ENCODE data around the gene MUL1.
"Not testable (repeated sequence)": the region's sequence is repeated elsewhere in the genome, so short reads cannot be mapped to it uniquely, and the experiment has no call there.

The MUL1 gene

GRCh38 chr1:20511518-20512428, 3.8 kb upstream of the MUL1 start:
- peak; percentile 10 for DNase-seq

GRCh38 chr1:20508411-20508771, 440 bp upstream of the MUL1 start:
- no peak for DNase-seq

- no peak for DNase-seq
Observed at GRCh38 chr1:20507248-20507563, 745 bp downstream of the MUL1 start.

- DNase-seq: no peak
Observed at GRCh38 chr1:20505488-20505887, 2.5 kb downstream of the MUL1 start.

GRCh38 chr1:20500716-20501115, 7.2 kb downstream of the MUL1 start:
- no peak for DNase-seq

GRCh38 chr1:20499718-20500117, 8.2 kb downstream of the MUL1 start:
- DNase-seq: no peak

- DNase-seq: no peak
Observed at GRCh38 chr1:20499105-20499504, 8.8 kb downstream of the MUL1 start.

GRCh38 chr1:20498116-20498515, 9.8 kb downstream of the MUL1 start:
- DNase-seq: no peak

GRCh38 chr1:20497506-20497905, 10.4 kb downstream of the MUL1 start:
- DNase-seq: no peak

- not testable (repeated sequence) for DNase-seq
Observed at GRCh38 chr1:20496725-20497383, 11.1 kb downstream of the MUL1 start.

- DNase-seq: no peak
Observed at GRCh38 chr1:20496241-20496661, 11.7 kb downstream of the MUL1 start.

GRCh38 chr1:20495661-20496060, 12.3 kb downstream of the MUL1 start:
- no peak for DNase-seq

- DNase-seq: no peak
Observed at GRCh38 chr1:20494609-20495311, 13.2 kb downstream of the MUL1 start.

GRCh38 chr1:20493839-20494608, 13.9 kb downstream of the MUL1 start:
- DNase-seq: peak; percentile 87

GRCh38 chr1:20493309-20493708, 14.6 kb downstream of the MUL1 start:
- no peak for DNase-seq

- no peak for DNase-seq
Observed at GRCh38 chr1:20492751-20493150, 15.2 kb downstream of the MUL1 start.

GRCh38 chr1:20491866-20492265, 16.1 kb downstream of the MUL1 start:
- no peak for DNase-seq

GRCh38 chr1:20491178-20491577, 16.8 kb downstream of the MUL1 start:
- no peak for DNase-seq

GRCh38 chr1:20487236-20487590, 20.7 kb downstream of the MUL1 start:
- no peak for DNase-seq

GRCh38 chr1:20486457-20487235, 21.3 kb downstream of the MUL1 start:
- DNase-seq: peak; percentile 81

GRCh38 chr1:20485527-20486456, 22.2 kb downstream of the MUL1 start, which contains the start of gene CAMK2N1:
Gene CAMK2N1 (minus strand): TSS chr1:20486210. CDS start chr1:20485379, 831 bp downstream.
- peak; percentile 87 for DNase-seq

Data from midbrain (tissue), 1 donor.